Right lung (tissue), 5 donors: ENCODE measurements around the gene LAMC1. TPM values are rescaled to one million over a fixed set of nuclear protein-coding genes. Genes with fewer than 3 reads are reported as not detected.

Experiments used
- DNase-seq, 2 donors: peaks; one replicate each; pipeline ENCODE4 v3.0.0-alpha.2; 2013
- polyA plus RNA-seq, 5 donors: library from polyadenylated mRNA; unstranded; fragments of 120-200 nt; gene quantifications; one replicate each; pipeline versions ENCODE4 v1.2.1 to v1.2.3, GENCODE V29; 2013; ENCODE audit warnings: inconsistent platforms in 1 of 5, low replicate concordance in 1 of 5; ENCODE audit not compliant: insufficient read length in 5 of 5, insufficient read depth in 1 of 5

Gene LAMC1
- polyA plus RNA-seq, 5 donors, result 228 to 378 (median 319) TPM

- DNase-seq, result no peak
Observed at GRCh38 chr1:183103577-183103976, 80.4 kb downstream of the LAMC1 start.

GRCh38 chr1:183105449-183105848 is 82.2 kb downstream of the LAMC1 start:
- peak in 1 of 2 donors; percentile 68 for DNase-seq

DNA sequence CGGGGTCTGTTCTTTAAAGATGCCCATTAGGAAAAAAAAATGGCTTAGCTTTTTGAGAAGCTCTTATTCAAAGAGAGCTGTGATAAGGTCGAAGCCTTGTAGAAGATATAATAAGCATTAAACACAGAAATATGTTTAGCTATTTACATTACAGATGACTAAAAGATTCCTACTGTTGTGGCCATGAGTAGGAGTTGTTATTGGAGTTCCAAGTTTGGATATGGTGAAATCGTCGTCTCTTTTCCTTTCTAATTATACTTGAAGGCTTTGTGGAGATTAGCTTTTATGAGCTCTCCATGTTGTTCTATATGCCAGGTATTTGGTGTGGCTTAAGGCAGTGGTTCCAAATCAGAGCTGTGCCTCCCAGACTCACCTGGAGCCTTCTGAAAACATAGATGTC is 82.9 kb downstream of the LAMC1 start:
- DNase-seq, result no peak

- no peak for DNase-seq
Observed at GRCh38 chr1:183106746-183107145, 83.5 kb downstream of the LAMC1 start.

GRCh38 chr1:183110326-183110880 is 87.2 kb downstream of the LAMC1 start:
- DNase-seq, result no peak

DNA sequence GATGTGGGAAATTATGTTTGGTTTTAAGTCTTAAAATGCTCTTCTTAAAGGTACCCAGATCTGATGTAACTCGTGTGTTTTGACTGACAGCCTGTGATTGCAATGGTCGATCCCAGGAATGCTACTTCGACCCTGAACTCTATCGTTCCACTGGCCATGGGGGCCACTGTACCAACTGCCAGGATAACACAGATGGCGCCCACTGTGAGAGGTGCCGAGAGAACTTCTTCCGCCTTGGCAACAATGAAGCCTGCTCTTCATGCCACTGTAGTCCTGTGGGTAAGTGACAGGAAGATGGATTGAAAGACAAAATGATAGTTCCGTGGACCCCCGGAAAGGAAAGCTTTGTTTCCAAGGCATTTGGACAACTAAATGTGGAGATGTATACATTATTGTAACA is 91.2 kb downstream of the LAMC1 start:
- DNase-seq, result no peak

GRCh38 chr1:183116416-183116815 is 93.2 kb downstream of the LAMC1 start:
- DNase-seq, result no peak

DNA sequence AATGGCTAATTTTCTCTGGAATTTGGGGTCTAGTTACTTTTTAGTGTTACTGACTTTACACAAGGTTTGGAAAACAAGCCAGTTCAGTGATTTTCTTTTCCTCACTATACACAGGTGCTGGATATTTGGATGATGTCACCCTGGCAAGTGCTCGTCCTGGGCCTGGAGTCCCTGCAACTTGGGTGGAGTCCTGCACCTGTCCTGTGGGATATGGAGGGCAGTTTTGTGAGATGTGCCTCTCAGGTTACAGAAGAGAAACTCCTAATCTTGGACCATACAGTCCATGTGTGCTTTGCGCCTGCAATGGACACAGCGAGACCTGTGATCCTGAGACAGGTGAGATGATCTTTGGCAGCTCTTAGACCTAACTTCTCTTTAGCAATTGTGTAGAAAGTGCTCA is 98.4 kb downstream of the LAMC1 start:
- no peak for DNase-seq

DNA sequence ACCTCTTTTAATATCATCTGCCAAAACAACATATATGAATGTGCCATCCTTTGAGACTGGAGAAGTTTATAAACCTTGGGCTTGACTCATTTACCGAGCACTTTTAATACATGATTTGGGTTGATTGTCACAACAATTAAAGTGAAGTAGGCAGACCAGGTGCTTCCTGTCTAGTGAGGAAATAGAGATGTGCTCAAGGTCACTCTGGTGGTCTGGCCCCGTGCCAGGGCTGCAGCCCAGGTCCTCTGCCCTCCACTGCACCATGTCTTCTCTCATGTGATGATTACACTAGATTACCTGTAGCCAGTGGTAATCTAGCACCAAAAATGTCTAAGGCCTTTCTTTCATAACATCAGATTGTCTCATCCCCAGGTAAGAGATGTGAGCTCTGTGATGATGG is 101.0 kb downstream of the LAMC1 start:
- DNase-seq, result no peak

DNA sequence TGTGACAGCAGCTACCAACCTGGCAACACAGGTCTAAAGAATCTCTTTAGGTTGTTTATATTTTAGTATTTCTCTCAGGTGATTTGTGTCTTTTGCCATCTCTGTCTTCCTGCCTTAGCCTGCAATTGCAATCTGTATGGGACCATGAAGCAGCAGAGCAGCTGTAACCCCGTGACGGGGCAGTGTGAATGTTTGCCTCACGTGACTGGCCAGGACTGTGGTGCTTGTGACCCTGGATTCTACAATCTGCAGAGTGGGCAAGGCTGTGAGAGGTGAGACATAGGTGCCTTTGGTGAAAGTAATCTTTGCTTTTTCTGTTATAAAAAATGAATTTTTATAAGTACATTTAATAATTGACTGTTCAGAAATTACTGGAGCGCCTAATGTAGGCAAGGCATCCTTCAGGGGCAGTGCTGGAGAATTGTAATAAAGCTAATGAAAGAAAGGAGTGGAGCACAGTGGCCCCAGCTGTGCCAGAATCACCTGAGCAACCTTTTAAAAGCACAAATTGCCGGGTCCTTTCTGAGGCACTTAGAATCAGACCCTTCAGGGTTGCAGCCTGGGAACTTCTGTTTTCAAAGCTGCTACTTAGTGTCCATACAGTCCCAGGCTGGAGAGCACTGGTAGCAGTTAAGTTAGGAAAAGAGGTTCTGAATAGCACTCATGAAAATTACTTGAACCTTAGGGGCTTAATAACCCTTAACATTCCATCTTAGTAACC is 102.2 kb downstream of the LAMC1 start:
- DNase-seq, result peak in 1 of 2 donors; percentile 27

- no peak for DNase-seq
Observed at GRCh38 chr1:183126000-183126366, 102.8 kb downstream of the LAMC1 start.

DNA sequence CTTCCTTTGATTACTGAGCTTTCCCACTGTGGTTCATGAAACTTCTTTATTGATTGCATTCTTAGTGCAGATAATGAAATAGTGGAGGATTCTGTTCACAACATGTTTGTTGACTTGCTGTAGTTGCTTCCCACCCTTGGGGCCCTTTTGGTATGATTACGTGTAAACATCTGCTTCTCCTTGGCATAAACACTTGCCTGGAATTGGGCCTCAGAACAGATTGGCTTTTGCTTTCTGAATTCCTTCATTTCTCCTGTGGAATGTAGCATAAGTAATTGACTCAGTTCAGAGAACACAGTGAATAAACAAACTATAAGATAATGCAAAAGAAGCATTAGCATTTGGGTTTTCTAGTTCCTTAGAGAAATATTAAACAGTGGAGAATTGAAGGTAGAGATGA is 103.3 kb downstream of the LAMC1 start:
- peak; percentile 25 to 27 for DNase-seq

DNA sequence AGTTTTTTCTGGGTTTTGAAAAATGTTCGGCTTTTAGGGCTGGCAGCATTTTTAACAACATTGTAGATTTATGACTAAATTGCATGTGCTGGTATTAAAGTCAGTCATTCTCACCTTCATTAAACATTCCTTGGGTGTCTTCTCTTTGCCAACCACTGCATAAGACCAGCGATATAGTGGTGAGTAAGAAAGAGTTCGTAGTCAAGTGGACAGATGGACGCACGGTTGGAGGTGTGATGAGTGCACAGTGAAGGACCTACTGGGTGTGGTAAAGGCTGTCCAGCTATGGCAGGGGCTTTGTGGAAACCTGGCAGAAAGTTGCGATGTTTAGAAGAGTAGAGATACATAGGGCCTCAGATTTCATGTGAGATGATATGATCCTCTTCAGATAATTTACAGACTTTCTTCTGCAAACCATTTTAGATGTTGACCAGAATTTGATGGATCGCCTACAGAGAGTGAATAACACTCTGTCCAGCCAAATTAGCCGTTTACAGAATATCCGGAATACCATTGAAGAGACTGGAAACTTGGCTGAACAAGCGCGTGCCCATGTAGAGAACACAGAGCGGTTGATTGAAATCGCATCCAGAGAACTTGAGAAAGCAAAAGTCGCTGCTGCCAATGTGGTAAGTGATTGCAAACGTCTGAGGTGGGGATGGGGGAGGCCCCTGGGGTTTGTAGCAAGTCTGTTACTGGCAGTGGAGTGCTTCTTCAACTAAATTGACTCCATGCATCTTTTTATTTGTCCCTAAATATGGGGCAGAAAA is 106.9 kb downstream of the LAMC1 start:
- DNase-seq, result no peak

GRCh38 chr1:183131166-183131565 is 107.9 kb downstream of the LAMC1 start:
- no peak for DNase-seq

- no peak for DNase-seq
Observed at GRCh38 chr1:183135336-183135735, 112.1 kb downstream of the LAMC1 start.

GRCh38 chr1:183137782-183138181 is 114.6 kb downstream of the LAMC1 start:
- no peak for DNase-seq

GRCh38 chr1:183138301-183138700 is 115.1 kb downstream of the LAMC1 start:
- DNase-seq, result no peak

DNA sequence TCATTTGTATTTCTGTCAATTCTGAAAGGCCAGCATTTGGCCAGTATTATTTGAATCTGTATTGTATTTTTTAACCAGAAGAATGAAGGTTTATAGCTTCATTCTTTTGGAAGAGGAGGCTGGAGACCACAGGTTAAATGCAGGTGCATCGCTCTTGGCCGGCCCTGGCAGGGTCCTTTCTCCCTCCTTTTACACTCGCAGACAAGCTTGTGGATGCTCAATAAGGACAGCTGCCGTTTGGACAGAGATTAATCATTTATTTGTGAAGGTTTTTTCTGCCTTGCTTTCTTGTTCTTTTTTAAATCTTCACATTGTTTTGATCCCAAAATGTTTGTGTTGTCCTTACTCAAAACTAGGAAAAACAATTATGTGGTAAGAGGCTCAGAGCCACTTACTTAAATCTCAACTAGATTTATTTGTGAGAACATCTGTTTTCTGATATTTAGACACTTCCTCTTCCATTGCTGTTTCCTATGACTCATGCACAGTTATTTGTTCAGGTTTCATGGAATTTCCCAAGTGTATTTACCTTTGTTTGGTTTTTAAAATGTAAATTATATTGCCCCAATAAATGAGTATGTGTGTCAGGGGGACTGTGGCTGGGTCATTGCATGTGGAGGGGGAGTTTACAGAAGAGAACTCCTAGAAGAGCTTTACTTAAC is 116.2 kb downstream of the LAMC1 start:
- no peak for DNase-seq

DNA sequence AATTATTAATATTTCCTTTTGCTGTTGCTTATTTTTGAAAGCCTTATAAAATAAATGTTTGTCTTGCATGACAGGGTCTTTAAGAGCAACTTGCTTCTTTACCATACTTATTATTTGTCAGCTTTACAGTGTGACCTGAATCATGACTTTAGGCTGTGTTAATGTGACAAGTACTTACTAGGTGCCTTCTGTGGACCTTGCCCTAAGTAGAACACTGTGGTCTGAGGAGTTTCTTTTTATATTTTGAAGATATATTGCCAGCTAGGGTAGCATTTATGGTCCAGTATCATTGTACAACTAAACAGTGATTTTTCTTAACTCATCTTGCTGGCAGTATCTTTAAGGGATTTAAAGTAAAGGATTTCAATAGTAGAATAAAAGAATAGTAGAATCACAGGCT is 117.4 kb downstream of the LAMC1 start:
- DNase-seq, result no peak

DNA sequence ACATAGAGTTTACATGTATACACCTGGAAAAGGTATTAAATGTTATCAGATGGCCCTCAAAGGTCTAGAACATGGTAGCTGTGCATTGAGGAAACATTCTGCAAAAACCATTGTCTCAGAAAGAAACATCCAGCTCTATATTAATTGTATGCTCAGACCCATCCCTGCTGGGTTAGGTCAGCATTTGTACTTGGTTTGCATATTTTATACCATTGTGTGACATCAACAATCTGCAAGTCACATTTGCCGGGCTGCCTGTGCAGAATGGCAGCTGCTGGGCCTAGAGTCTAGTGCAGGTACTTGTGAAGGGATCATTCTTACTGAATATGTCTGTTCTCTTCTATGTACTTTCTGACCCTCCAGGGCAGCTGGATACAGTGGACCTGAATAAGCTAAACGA is 119.0 kb downstream of the LAMC1 start:
- no peak for DNase-seq

- no peak for DNase-seq
Observed at GRCh38 chr1:183143576-183144315, 120.5 kb downstream of the LAMC1 start.

DNA sequence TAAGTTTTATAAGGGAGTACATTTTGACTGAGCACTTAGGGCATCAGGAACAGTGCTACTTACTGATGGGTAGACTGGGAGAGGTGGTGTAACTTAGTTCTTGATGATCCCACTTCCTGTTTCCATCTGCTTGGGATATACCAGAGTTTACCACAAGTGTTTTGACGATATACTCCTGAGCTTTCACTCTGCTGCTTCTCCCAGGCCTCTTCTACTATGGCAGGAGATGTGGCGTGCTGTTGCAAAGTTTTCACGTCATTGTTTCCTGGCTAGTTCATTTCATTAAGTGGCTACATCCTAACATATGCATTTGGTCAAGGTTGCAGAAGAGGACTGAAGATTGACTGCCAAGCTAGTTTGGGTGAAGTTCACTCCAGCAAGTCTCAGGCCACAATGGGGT is 121.5 kb downstream of the LAMC1 start:
- DNase-seq, result no peak
